Endothelial cell of umbilical vein (primary cell): ENCODE measurements around the gene WNT11. TPM values are rescaled to one million over a fixed set of nuclear protein-coding genes. Genes with fewer than 3 reads are reported as not detected.

Experiments
- BruUV-seq: library from RNA; stranded (reverse); fragments of 400-500 nt; replicated peaks from 2 replicates; lab custom pipeline; 2021; lab: Mats Ljungman, UMichigan
- CTCF ChIA-PET: fragments of 300-600, 350-600 bp; sonication (Branson Sonifier 250); formaldehyde crosslinking; loops from one replicate; lab custom pipeline; 2021; ENCODE audit warnings: antibody characterized with exemption, inconsistent platforms; lab: Charles Lee
- POLR2A ChIA-PET: fragments of 300-600, 350-600 bp; sonication (Branson Sonifier 250); formaldehyde crosslinking; loops from one replicate; lab custom pipeline; 2021; ENCODE audit warnings: antibody characterized with exemption, inconsistent platforms; lab: Charles Lee
- DNase-seq: peaks from one replicate; pipeline ENCODE4 v3.0.0-alpha.2; 2011; ENCODE audit warnings: low read depth, low spot score
- FAIRE-seq: peaks from 2 replicates; lab custom pipeline; 2011; peaks lifted over from hg19 to GRCh38; lab: Jason Lieb, UNC
- H2AFZ ChIP-seq: 2 replicates; pipeline ENCODE4 v1.6.0; 2012; ENCODE audit warnings: low read depth, low read length, control low read depth, inconsistent platforms
- H3K27ac ChIP-seq: 2 replicates; pipeline ENCODE4 v1.5.1; 2011; ENCODE audit warnings: low read depth, mild to moderate bottlenecking, control low read depth, low read length, moderate library complexity; ENCODE audit not compliant: insufficient read depth
- H3K27me3 ChIP-seq, 2 experiments: 2 replicates each; pipeline versions ENCODE4 v1.6.0 to v1.6.1; 2011; ENCODE audit warnings: low read length in 2 of 2, mixed read lengths in 1 of 2; ENCODE audit not compliant: control insufficient read depth in 2 of 2, insufficient read depth in 2 of 2
- H3K36me3 ChIP-seq, 2 experiments: 2 replicates in 1 of 2; 3 replicates in 1 of 2; pipeline ENCODE4 v1.5.1; 2011; ENCODE audit warnings: low read length in 2 of 2, mild to moderate bottlenecking in 1 of 2, moderate library complexity in 1 of 2; ENCODE audit not compliant: control insufficient read depth in 2 of 2, insufficient read depth in 2 of 2; ENCODE audit errors: extremely low read depth in 1 of 2
- H3K4me1 ChIP-seq: 3 replicates; pipeline ENCODE4 v1.5.1; 2011; ENCODE audit warnings: mild to moderate bottlenecking, low read length; ENCODE audit not compliant: control insufficient read depth, insufficient read depth; ENCODE audit errors: extremely low read depth
- H3K4me2 ChIP-seq: 2 replicates; pipeline ENCODE4 v1.6.1; 2011; ENCODE audit warnings: low read length, control low read depth, mixed read lengths; ENCODE audit not compliant: insufficient read depth
- H3K4me3 ChIP-seq, 3 experiments: fragments of 200-600 bp in 1 of 3; sonication (generic), shearing (Covaris generic) in 1 of 3; replicated peaks in 1 of 3; 2 replicates each; pipeline ENCODE4 v1.5.1; 2011 to 2016; ENCODE audit warnings: control low read depth in 3 of 3, low read length in 3 of 3, mild to moderate bottlenecking in 2 of 3, inconsistent platforms in 1 of 3, low read depth in 1 of 3, moderate library complexity in 1 of 3; ENCODE audit not compliant: insufficient read depth in 1 of 3
- H3K79me2 ChIP-seq: 2 replicates; pipeline ENCODE4 v1.6.0; 2012; ENCODE audit warnings: low read length, inconsistent platforms; ENCODE audit not compliant: control insufficient read depth, insufficient read depth
- H3K9ac ChIP-seq: replicated peaks from 2 replicates; pipeline ENCODE3; 2011; ENCODE audit warnings: low read length, control low read depth; ENCODE audit not compliant: insufficient read depth; ENCODE audit errors: extremely low read depth
- H3K9me1 ChIP-seq: replicated peaks from 3 replicates; pipeline ENCODE4 v1.6.0; 2011; ENCODE audit warnings: mild to moderate bottlenecking, low read length; ENCODE audit not compliant: control insufficient read depth, insufficient read depth; ENCODE audit errors: extremely low read depth
- H3K9me3 ChIP-seq: replicated peaks from 2 replicates; pipeline ENCODE4 v1.5.1; 2012; ENCODE audit warnings: low read length, inconsistent platforms; ENCODE audit not compliant: control insufficient read depth, insufficient read depth
- H4K20me1 ChIP-seq: replicated peaks from 2 replicates; pipeline ENCODE3; 2011; ENCODE audit warnings: mild to moderate bottlenecking, low read length; ENCODE audit not compliant: control insufficient read depth, insufficient read depth; ENCODE audit errors: extremely low read depth
- CTCF ChIP-seq, 2 donors: IDR thresholded peaks; 1 replicate in 1 of 2; 2 replicates in 1 of 2; pipeline ENCODE4 v1.5.1; 2011; ENCODE audit warnings: low read length in 2 of 2, mild to moderate bottlenecking in 2 of 2, moderate library complexity in 2 of 2, control low read depth in 1 of 2, inconsistent platforms in 1 of 2, low read depth in 1 of 2; ENCODE audit not compliant: insufficient read depth in 1 of 2; ENCODE audit errors: extremely low read depth in 1 of 2
- EZH2 ChIP-seq: IDR thresholded peaks from 2 replicates; pipeline ENCODE4 v1.6.1; 2012; ENCODE audit warnings: borderline replicate concordance, low read depth, mild to moderate bottlenecking, moderate library complexity, low read length, inconsistent platforms; ENCODE audit not compliant: severe bottlenecking
- FOS ChIP-seq: IDR thresholded peaks from 2 replicates; pipeline ENCODE4 v1.6.1; 2011; ENCODE audit warnings: mild to moderate bottlenecking, low read length, moderate library complexity, borderline replicate concordance; ENCODE audit not compliant: insufficient read depth
- GATA2 ChIP-seq: IDR thresholded peaks from 2 replicates; pipeline ENCODE4 v1.7.0; 2011; ENCODE audit warnings: low read depth, mild to moderate bottlenecking, moderate library complexity, mixed read lengths, low read length; ENCODE audit not compliant: insufficient read length, insufficient read depth
- JUN ChIP-seq: IDR thresholded peaks from 2 replicates; pipeline ENCODE4 v1.6.1; 2011; ENCODE audit warnings: borderline replicate concordance, low read depth; ENCODE audit not compliant: insufficient read length, insufficient read depth
- MAX ChIP-seq: IDR thresholded peaks from 2 replicates; pipeline ENCODE4 v1.6.1; 2011; ENCODE audit not compliant: insufficient read depth, insufficient read length
- MYC ChIP-seq: IDR thresholded peaks from one replicate; pipeline ENCODE4 v1.6.1; 2011; ENCODE audit warnings: mild to moderate bottlenecking, low read depth, low read length
- POLR2A ChIP-seq: IDR thresholded peaks from 2 replicates; pipeline ENCODE4 v1.6.1; 2012; ENCODE audit warnings: low read depth, mild to moderate bottlenecking, control low read depth, low read length
- POLR2AphosphoS5 ChIP-seq: IDR thresholded peaks from 2 replicates; pipeline ENCODE4 v1.6.1; 2012; ENCODE audit warnings: low read depth, mild to moderate bottlenecking, control low read depth, low read length, moderate library complexity; ENCODE audit not compliant: insufficient read depth
- dilution Hi-C: fragments of 300-500 bp; cut with MboI; formaldehyde crosslinking; loops from one replicate; pipeline ENCODE4 v1.15.0; 2019; ENCODE audit warnings: low sequenced_read_pairs; ENCODE audit not compliant: extremely low pct_ligation_motif_present
- intact Hi-C: fragments of 100-400 bp; cut with micrococcal nuclease; formaldehyde crosslinking; loops from one replicate; pipeline ENCODE4 v1.10.0; 2022
- polyA plus RNA-seq, 4 experiments: library from polyadenylated mRNA; depleted of rRNA in 3 of 4; stranded (reverse) in 3 of 4; unstranded in 1 of 4; fragments of >200 nt; gene quantifications; 2 replicates each; pipeline versions ENCODE4 v1.2.1 to v1.2.3, GENCODE V29; 2011 to 2012; ENCODE audit warnings: missing spikeins in 1 of 4
- total RNA-seq: library from RNA; stranded (reverse); gene quantifications from 2 replicates; pipeline ENCODE4 v1.2.3, GENCODE V29; 2021

Gene WNT11
- total and polyA plus RNA-seq, 2 donors (not counting 3 experiments of a cell fraction or from before 2014, with no cell fraction given): not detected

GRCh38 chr11:76248210-76248609, 41.9 kb upstream of the WNT11 start:
- no peaks in the 10 kb centered on the region for H3K36me3 ChIP-seq
- FAIRE-seq: peak; percentile 35
- no peak overlapping the region for H3K4me2 ChIP-seq
- ChIA-PET POLR2A (no interaction called here), CTCF (interaction anchor here (1.0 to 1.8 kb wide), 6 partner anchors 9 to 171 kb away, joined by 3 to 6 read pairs (median 4); no protein-coding TSS in a partner anchor)
- H3K4me3 ChIP-seq: no peak overlapping the region
- H3K4me1 ChIP-seq: no peaks in the 10 kb centered on the region
- no peak overlapping the region for H3K9ac ChIP-seq
- no peak overlapping the region for H3K27ac ChIP-seq
- no peaks in the 10 kb centered on the region for H4K20me1 ChIP-seq
- intact Hi-C loops: no loop called here
- dilution Hi-C loops: no loop called here
- no peaks in the 10 kb centered on the region for H3K79me2 ChIP-seq
- DNase-seq: peak; percentile 46
- TF ChIP-seq CTCF (IDR thresholded peaks at IDR 0.05; ENCODE audit: extremely low read depth in 1 of 2, insufficient read depth in 1 of 2, low read depth in 1 of 2, low read length in 2 of 2) (peak; percentile 39 to 41), FOS (no peak), MAX (no peak)
- H3K9me1 ChIP-seq: no peaks in the 10 kb centered on the region
- H3K27me3 ChIP-seq: peaks cover 0 to 3% of the 10 kb centered on the region in 2 experiments
- no peaks in the 10 kb centered on the region for H3K9me3 ChIP-seq
- H2AFZ ChIP-seq: no peak overlapping the region
- BruUV-seq: no TSS peak

- CTCF ChIA-PET: interaction anchor here (1.2 to 1.6 kb wide), 3 partner anchors 30 to 76 kb away, joined by 3 to 4 read pairs (median 3); no protein-coding TSS in a partner anchor
- no peak for FAIRE-seq
These were observed 40.8 kb upstream of the WNT11 start for GRCh38 chr11:76247091-76247490.

More at GRCh38 chr11:76247091-76247490, 40.8 kb upstream of the WNT11 start:
- intact Hi-C loops (no loop called here), dilution Hi-C loops (no loop called here)
- Histone ChIP-seq H3K9ac (no peak overlapping the region), H3K4me1 (no peaks in the 10 kb centered on the region), H3K27me3 (peaks cover 0 to 3% of the 10 kb centered on the region in 2 experiments), H3K9me3 (no peaks in the 10 kb centered on the region), H3K4me3 (no peak overlapping the region), H3K27ac (no peak overlapping the region), H2AFZ (no peak overlapping the region), H3K36me3 (no peaks in the 10 kb centered on the region), H3K4me2 (no peak overlapping the region), H4K20me1 (no peaks in the 10 kb centered on the region), H3K9me1 (no peaks in the 10 kb centered on the region), H3K79me2 (no peaks in the 10 kb centered on the region)
- POLR2A ChIA-PET: interaction anchor here (0.7 kb wide), 1 partner anchor 25 kb away, joined by 4 read pairs; no protein-coding TSS in a partner anchor
- no TSS peak for BruUV-seq
- DNase-seq: no peak
- TF ChIP-seq MYC (no peak), CTCF (IDR thresholded peaks at IDR 0.05; ENCODE audit: extremely low read depth in 1 of 2, insufficient read depth in 1 of 2, low read depth in 1 of 2, low read length in 2 of 2) (no peak), POLR2AphosphoS5 (no peak), POLR2A (no peak), FOS (no peak), MAX (no peak), EZH2 (no peak), GATA2 (no peak), JUN (no peak)
